ENCODE data around the gene AK9.

Gene AK9

DNA sequence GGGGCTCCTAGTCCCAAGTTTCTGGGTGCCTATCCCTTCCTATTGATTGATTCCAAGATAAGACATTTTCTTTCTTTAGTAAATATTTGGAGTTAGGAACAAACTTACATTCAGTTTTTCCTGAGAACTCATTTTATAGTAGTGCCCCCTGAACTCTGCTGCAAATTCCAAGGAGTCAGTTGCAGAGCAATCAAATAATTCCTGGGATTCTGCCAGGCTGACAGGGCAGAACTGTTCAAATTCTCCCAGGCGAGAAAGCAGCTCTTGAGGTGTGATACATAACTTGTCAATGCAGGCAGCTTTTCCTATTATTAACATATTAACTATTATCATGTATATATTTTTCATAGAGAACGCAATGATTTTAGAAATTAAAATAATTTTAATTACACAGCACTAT lies 192.1 kb downstream of the AK9 start:
- in situ Hi-C loops (cut with HindIII; ENCODE audit: low pct_ligation_motif_present, low pct_unique_long_range_greater_than_20kb, low sequenced_read_pairs) = no loop called here
- DNase-seq = no peak

DNA sequence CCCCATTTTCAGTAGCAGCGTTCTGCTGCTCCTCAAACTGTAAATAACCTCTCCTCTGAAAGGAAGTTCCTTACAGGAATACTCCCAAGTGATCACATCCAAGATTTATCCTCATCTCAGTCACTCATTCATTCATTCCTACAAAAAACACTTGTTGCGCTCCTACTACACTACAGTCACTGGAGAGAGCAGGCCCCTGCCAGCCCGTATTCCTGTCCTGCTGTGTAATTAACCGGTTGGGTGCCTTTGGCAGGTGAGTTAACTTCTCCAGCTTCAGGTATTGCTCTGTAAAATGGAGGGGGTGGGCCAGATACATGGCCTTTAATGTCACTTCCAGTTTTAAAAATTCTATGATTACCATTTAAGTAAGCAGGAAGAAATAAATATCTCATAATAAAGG lies 192.9 kb downstream of the AK9 start:
- in situ Hi-C loops (cut with HindIII; ENCODE audit: low pct_ligation_motif_present, low pct_unique_long_range_greater_than_20kb, low sequenced_read_pairs) = no loop called here
- DNase-seq = no peak

DNA sequence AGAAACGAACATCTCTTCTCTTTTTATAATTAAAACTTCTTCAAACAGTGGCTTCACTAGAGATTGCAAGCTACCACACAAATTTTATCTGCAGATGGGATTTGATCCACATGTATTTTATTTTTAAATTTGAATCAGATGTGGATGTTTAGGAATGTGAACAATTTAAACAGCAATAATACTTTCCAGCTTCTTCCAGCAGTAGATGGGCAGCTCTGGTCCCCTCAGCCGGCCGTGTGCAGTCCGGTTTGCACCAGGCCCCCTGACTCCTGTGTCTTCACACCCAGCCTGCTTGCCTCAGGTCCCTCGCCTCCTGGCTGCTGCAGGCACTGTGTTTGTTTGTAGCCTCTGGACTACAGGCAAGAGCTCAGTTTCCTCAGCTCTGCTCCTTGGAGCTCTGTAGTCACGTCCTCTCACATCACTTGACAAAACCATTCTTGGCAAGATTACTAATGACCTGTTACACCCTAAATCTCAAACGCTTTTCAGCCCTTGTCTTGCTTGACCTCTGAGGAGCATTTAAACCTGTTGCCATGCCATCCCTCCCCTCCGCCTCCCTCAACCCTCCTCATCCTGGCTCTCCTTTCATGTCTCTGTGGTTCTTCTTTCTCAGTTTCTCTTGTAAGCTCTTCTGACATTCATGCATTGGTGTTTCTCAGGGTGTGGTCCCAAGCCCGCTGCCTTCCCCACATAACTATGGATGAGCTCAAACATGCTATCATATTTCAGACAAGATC lies 194.8 kb downstream of the AK9 start:
- in situ Hi-C loops (cut with HindIII; ENCODE audit: low pct_ligation_motif_present, low pct_unique_long_range_greater_than_20kb, low sequenced_read_pairs) = no loop called here
- no peak for DNase-seq

DNA sequence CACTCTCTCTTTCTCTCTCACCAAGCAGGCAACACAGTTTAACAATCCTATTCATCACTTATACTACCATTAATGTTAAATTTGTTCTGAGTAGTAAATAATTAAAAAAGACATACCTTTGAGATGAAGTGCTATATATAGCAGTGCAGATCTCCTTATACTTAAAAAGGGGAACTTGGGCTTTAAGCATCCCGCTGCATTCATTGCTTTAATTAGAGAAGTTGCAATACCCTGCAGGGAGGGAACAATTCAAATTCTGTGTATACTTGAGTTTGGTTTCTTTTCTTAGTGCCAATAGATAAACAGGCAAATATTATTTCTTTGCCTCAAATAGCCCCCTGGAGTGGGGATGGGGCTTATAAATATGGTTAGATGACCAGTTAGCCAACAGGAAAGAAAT lies 197.1 kb downstream of the AK9 start:
- in situ Hi-C loops (cut with HindIII; ENCODE audit: low pct_ligation_motif_present, low pct_unique_long_range_greater_than_20kb, low sequenced_read_pairs) = no loop called here
- no peak for DNase-seq

DNA sequence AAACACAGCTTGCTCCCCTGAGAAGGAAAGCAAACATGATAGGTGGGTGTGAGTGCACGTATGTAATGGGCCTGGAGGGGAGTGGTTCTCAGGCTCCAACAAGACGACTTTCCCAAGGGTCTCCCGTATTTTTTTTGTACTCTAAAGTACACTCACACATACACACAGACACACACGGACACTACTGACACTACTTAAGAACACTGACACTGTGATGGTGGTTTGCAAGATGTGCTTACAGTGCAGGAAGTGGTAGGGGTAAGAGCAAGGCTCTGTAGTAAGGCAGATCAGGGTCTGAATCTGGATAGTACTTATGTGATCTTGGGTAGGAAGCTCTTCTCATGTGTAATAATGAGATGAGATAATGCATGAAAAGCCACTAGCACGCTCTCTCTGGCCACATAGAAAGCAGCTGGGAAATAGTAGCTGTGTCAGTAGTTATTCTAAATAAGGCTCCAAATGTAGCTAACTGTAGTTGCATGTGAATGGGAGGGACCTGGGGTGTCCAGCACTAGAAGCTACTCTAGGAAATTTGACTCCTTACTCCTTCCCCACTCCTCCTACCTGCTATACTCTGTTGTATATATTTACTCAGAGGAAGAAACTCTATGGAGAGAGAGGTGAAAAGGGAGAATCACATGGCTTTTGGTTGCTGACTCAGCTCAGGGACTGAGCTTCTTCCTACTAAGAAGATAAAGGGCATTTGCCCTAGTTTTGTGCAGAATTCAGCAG lies 199.6 kb downstream of the AK9 start:
- in situ Hi-C loops (cut with HindIII; ENCODE audit: low pct_ligation_motif_present, low pct_unique_long_range_greater_than_20kb, low sequenced_read_pairs) = no loop called here
- DNase-seq = no peak

DNA sequence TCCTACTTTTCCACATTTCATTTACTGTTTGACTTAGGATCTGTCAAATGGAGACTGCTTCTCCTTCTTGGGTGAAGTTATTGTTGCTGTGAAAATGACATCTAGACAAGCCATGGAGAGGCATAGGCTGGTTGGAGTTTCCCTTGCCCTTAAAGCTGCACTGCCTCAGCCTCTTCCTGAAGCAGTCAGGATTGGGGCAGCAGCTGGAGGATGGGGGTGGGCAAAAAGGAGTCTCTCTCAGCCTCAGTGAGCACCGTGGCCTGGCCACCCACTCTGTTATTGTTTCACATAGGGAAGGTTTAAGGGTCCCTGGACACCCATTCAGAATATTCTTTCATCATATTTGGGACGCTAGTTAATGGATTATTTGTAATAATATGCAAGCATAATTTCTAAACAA lies 200.3 kb downstream of the AK9 start:
- in situ Hi-C loops (cut with HindIII; ENCODE audit: low pct_ligation_motif_present, low pct_unique_long_range_greater_than_20kb, low sequenced_read_pairs) = no loop called here
- DNase-seq = no peak

DNA sequence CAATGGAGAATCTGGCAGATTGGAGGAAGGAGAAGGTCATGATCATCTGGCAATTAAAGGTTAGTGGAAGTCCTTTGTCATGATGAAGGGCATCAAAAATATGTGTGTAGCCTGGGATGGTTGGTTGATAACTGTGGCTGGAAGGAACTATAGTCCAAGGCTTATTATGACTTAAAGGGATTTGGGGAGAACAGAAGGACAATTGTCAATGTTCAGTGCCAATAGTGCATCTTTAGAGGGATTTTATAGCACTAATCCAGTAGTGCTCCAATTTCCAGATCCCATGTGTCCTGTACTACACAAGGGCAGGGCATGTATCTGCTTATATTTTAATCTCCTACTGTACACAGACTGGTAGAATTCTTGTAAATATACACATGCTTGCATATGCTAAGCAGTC lies 203.0 kb downstream of the AK9 start:
- in situ Hi-C loops (cut with HindIII; ENCODE audit: low pct_ligation_motif_present, low pct_unique_long_range_greater_than_20kb, low sequenced_read_pairs) = no loop called here
- no peak for DNase-seq

DNA sequence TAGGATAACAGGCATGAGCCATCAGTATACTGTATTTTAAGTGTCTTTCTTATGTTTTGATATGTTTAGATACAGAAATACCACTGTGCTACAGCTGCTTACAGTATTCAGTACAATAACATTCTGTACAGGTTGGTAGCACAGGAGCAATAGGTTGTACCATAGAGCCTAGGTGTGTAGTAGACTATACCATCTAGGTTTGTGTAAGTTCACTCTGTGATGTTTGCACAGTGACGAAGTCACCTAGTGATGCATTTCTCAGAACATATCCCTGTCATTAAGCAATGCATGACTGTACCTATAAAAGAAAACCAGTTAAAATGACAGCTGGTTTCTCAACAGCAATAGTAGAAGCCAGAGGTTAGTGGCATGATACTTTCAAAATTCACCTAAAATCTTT lies 204.9 kb downstream of the AK9 start:
- DNase-seq = no peak
- in situ Hi-C loops (cut with HindIII; ENCODE audit: low pct_ligation_motif_present, low pct_unique_long_range_greater_than_20kb, low sequenced_read_pairs) = no loop called here

DNA sequence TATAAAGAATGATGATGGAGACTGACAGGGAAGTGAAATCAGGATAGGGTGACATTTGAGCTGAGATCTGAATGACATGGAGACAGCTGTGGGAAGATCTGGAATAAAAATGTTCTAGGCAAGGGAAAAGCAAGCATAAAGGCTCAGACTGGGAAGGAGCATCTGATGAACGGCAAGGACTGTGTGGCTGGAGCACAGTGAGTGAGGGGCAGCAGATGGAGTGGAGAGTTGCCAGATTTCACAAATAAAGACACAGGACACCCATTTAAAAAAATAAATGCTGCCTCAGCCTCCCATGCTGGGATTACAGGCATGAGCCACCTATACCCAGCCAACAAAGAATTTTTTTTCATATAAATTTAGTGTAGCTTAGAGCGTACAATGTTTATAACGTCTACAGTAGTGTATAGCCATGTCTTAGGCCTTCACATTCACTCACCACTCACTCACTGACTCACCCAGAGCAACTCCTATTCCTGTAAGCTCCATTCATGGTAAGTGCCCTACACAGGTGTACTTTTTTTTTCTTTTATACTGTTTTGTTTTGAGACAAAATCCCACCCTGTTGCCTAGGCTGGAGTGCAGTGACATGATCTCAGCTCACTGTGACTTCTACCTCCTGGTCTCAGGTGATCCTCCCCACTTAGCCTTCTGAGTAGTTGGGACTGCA lies 205.6 kb downstream of the AK9 start:
- in situ Hi-C loops (cut with HindIII; ENCODE audit: low pct_ligation_motif_present, low pct_unique_long_range_greater_than_20kb, low sequenced_read_pairs) = no loop called here

DNA sequence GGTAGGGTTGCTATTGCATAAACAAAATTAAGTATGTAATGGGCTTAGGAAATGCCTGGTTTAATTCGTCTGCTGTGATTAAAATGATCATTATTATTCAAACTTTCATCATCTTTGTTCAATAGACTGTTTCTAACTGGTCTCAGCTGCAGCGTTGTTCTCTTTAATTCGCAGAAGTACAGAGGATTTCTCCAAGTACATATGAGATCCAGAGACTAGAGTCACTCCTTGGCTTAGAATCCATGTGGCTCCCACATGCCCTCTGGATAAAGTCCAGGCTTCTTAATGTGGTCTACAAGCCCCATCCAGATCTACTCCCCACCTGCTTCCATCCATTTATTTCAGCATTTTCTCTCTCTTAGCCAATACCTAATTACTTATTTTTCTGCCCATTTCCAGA lies 206.9 kb downstream of the AK9 start:
- no peak for DNase-seq
- in situ Hi-C loops (cut with HindIII; ENCODE audit: low pct_ligation_motif_present, low pct_unique_long_range_greater_than_20kb, low sequenced_read_pairs) = no loop called here

More for the DNA sequence above, 205.6 kb downstream of the AK9 start:
- no peak for DNase-seq

DNA sequence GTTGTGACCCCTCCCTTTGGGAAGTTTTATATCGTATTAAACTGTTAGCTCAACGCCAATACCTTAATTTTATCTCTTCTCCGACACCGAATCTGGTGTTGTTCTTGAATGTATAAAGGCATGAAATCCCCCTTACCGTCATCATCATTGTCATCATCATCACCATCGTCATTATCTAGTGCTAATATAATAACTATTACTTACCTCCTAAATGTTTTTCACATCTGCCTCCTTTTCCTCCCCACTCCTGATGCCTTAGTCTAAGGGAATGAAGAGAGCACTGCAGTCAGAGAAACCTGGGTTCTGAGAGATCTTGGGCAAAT lies 207.3 kb downstream of the AK9 start:
- no peak for DNase-seq
- in situ Hi-C loops (cut with HindIII; ENCODE audit: low pct_ligation_motif_present, low pct_unique_long_range_greater_than_20kb, low sequenced_read_pairs) = no loop called here

DNA sequence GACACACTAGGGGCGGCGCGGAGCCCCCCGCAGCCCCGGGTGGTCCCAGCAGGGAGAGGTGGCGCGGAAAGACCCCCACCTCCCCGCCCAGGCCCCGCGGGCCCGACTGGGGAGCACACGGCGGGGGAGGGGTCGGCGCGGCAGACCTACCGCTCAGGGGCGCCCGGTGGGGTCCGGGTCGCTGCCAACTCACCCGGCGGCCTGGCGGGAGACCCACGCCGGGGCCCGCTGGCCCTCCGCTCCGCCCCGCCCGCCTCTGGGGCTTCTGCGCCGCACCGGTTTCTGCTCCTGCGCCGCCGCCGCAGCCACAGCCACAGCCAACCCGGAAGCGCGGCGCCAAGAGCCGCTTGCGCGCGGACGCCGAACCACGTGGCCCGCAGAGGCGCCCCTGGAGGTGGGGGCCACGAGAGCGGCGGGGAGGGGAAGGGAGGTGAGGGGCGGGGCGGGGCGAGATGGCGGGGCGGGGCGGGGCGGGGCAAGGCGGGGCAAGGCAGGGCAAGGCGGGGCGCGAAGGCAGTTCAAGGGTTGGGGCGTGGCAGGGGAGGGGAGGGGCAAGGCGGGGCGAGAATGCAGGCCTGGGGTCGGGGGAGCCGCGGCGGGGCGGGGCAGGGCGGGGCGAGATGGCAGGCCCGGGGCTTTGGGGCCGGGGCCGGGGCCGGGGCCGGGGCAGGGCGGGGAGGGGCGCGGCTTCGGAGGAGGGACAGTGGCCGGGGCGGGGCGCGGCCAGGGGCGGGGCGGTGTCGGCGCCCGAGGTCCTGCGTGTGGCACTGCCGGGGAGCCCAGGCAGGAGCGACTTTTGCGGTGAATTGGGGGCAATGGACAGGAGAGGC lies 207.9 kb downstream of the AK9 start, which contains the start of gene ZBTB24:
Gene ZBTB24, minus strand, starts transcription at position 315 of the 830 bp plus-strand sequence. CDS start 1,193 bp downstream, outside the sequence.
- in situ Hi-C loops (cut with HindIII; ENCODE audit: low pct_ligation_motif_present, low pct_unique_long_range_greater_than_20kb, low sequenced_read_pairs) = no loop called here
- DNase-seq = peak; percentile 87

DNA sequence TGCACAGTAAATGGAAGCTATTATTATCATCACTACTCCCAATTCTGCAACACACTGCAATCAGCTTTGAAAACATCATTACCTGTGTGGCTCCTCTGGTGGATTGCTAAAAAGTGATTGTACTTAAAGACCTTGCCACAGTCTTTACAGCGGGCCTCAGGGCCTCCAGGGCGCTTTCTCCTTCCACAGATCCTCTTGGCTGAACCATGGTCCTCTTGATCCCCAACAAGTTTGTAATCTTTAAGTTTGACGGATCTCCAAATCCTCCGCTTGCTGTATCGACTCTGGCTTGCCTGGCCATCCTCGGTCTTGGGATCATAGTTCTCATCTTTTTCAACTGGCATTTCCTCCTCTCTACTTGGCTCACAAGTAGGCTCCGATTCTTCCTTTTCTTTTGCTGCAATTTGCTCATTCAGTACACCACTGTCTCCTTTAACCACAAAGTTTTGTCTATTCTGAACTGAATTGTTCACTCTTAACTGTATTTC lies 210.0 kb downstream of the AK9 start:
- DNase-seq = no peak
- in situ Hi-C loops (cut with HindIII; ENCODE audit: low pct_ligation_motif_present, low pct_unique_long_range_greater_than_20kb, low sequenced_read_pairs) = no loop called here

DNA sequence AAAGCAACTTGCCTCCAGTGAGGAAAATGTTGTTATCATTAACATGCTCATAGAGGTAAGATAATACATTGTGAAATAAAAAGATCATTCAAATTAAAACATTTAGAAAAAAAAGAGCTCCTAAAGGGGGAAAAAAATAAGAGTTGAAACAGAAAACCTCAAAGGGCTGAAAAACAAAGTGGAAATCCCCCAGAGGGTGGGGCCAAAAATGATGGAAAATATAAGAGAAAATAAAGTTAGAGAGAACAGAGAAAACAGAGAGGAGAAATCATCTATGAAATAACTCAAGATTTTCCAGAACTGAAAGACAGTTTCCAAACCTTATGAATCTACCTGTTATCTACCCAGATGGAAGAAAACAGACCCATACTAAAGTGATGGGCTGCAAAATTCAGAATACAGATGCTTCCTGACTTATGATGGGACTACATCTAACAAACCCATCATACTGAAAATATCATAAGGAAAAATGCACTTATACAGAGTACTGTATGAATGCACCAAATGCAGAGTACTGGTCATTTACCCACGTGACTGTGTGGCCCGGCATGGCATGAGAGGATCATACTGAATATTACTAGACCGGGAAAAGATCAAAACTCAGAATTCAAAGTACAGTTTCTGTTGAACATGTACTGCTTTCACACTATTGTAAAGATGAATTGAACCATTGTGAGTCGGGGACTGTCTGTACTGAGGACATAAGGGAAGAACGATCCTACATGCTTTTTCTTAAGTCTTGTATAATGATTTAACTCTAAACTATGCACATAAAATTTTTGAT lies 212.0 kb downstream of the AK9 start:
- in situ Hi-C loops (cut with HindIII; ENCODE audit: low pct_ligation_motif_present, low pct_unique_long_range_greater_than_20kb, low sequenced_read_pairs) = no loop called here

DNA sequence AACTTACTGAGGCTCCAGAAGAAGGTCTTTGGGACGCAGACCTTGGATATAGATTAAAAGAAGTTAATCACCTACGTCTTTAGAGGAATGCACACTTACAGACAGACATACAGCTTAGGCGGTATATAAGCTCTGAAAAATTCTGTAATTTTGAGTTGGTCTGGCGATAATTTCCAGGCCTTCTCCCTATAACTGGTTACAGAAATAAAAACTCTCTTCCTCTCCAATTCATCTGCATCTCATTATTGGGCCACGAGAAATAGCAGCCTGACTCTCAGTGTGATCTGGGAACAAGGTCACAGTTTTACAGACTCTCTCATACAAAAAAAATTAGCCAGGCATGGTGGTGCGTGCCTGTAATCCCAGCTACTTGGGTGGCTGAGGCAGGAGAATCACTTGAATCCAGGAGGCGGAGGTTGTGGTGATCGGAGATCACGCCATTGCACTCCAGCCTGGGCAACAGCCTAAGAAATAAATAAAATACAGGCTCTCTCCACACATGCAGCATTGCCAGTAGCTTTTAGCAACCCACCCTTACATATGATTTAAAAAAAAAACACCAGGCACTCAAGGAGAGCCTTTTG lies 212.7 kb downstream of the AK9 start:
- DNase-seq = no peak
- in situ Hi-C loops (cut with HindIII; ENCODE audit: low pct_ligation_motif_present, low pct_unique_long_range_greater_than_20kb, low sequenced_read_pairs) = no loop called here

More for the DNA sequence above, 212.0 kb downstream of the AK9 start:
- no peak for DNase-seq

DNA sequence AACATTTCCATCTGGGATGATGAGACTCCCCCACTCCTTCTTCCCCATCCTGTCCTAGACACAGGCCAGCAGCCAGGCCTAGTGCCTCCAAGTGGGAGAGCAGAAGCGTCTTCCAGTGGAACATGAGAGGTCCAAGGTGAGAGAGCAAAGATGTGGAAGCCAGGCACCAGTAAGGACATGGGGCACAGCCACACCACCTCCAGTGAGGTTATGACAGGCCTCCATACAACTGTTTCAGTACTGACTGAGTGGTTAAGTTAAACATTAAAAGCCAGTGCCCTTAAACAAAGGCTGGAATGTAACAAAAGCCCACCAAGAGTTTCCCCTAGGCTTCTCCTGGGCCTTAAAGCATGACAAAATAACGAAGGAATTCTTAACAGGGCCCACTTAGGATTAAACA lies 213.3 kb downstream of the AK9 start:
- in situ Hi-C loops (cut with HindIII; ENCODE audit: low pct_ligation_motif_present, low pct_unique_long_range_greater_than_20kb, low sequenced_read_pairs) = no loop called here

DNA sequence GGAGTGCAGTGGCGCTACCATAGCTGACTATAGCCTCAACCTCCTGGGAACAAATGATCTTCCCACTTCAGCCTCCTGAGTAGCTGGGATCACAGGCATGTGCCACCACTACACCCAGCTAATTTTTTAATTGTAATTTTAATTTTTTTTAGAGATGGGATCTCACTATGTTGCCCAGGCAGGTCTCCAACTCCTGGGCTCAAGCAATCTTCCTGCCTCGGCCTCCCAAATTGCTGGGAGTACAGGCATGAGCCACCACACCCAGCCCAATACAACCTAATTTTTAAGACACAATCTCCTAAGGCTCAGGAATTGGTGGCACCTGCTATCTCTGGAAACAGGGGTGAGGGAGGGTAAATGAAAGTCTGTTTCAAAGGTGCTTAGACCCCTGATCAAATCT lies 213.8 kb downstream of the AK9 start:
- in situ Hi-C loops (cut with HindIII; ENCODE audit: low pct_ligation_motif_present, low pct_unique_long_range_greater_than_20kb, low sequenced_read_pairs) = no loop called here
- DNase-seq = no peak

More for the DNA sequence above, 213.3 kb downstream of the AK9 start:
- no peak for DNase-seq

DNA sequence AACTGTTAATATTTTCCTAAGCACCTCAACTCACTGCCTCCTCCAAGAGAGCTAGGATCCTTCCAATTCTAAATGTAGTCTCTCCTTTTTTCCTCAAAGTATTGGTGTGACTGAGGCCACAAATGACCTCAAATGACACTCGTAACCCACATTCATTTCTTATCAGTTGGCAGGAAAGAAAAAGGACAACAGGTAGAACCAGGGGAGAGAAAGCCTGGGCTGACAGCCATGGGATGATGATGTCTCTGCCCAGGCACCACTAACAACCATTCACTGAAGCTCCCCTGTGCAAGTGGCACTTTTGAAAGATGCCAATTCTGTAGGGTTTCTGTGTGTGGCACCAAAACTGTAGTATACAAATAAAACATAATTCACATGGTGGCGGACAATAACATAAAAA lies 215.4 kb downstream of the AK9 start:
- DNase-seq = no peak
- in situ Hi-C loops (cut with HindIII; ENCODE audit: low pct_ligation_motif_present, low pct_unique_long_range_greater_than_20kb, low sequenced_read_pairs) = no loop called here

Measured in ACHN (cell line).